ENCODE measurements around the gene RIPOR2. TPM values are rescaled to one million over a fixed set of nuclear protein-coding genes. Genes with fewer than 3 reads are reported as not detected.

The RIPOR2 gene
- total and polyA plus RNA-seq, 7 experiments from 2014 or later: 246 to 813 (median 532) TPM

- H3K36me3 Mint-ChIP-seq: peaks cover 32 to 81% (median 76%) of the 10 kb centered on the region in 5 donors
- DNase-seq: no peak
- H3K27ac Mint-ChIP-seq: peak overlapping the region; percentile 70 to 99 (median 94)
- no peak for ATAC-seq
- Histone ChIP-seq H3K36me3 (ENCODE audit: control insufficient read depth in 2 of 3, insufficient read depth in 3 of 3, low read length in 3 of 3) (peaks cover 3 to 42% (median 11%) of the 10 kb centered on the region in 3 experiments), H3K27ac (ENCODE audit: low read depth, low read length) (peak overlapping the region; percentile 74), H3K9me3 (ENCODE audit: control insufficient read depth in 2 of 3, low read length in 3 of 3) (no peaks in the 10 kb centered on the region), H3K4me3 (ENCODE audit: low read length) (no peak overlapping the region), H3K27me3 (ENCODE audit: control insufficient read depth in 2 of 2, insufficient read depth in 2 of 2, low read length in 2 of 2) (no peaks in the 10 kb centered on the region), H3K4me1 (ENCODE audit: control insufficient read depth in 2 of 2, insufficient read depth in 2 of 2, low read length in 2 of 2) (peaks cover 72 to 91% of the 10 kb centered on the region in 2 donors)
- H3K27me3 Mint-ChIP-seq: no peaks in the 10 kb centered on the region
- ChIA-PET CTCF (interaction anchor here (1.2 kb wide), 2 partner anchors 31 to 89 kb away, joined by 3 to 4 read pairs; no protein-coding TSS in a partner anchor), POLR2A (interaction anchor here (0.9 to 25.4 kb wide), 9 partner anchors 8 to 90 kb away, joined by 3 to 644 read pairs (median 6); partner anchors contain the start of gene RIPOR2)
- peaks cover 0 to 15% (median 3%) of the 10 kb centered on the region in 11 donors for H3K9me3 Mint-ChIP-seq
- intact Hi-C loops (cut with micrococcal nuclease): loop anchor here in 1 of 2 donors (2.0 kb wide), 2 partner anchors 15 to 45 kb away; no protein-coding TSS in a partner anchor
- H3K4me1 Mint-ChIP-seq: peaks cover 69 to 99% (median 96%) of the 10 kb centered on the region in 7 donors
- peak overlapping the region; percentile 29 to 97 (median 72) for H3K4me3 Mint-ChIP-seq
These were observed 33.9 kb downstream of the RIPOR2 start for GRCh38 chr6:24901698-24902328.

GRCh38 chr6:24900917-24901697 is 34.7 kb downstream of the RIPOR2 start:
- ChIA-PET POLR2A (interaction anchor here (0.9 to 25.4 kb wide), 8 partner anchors 9 to 94 kb away, joined by 3 to 644 read pairs (median 6); partner anchors contain the start of gene RIPOR2), CTCF (interaction anchor here (0.8 to 2.1 kb wide), 6 partner anchors 10 to 172 kb away, joined by 3 to 8 read pairs (median 4); no protein-coding TSS in a partner anchor)
- no peak for DNase-seq
- Histone ChIP-seq H3K9me3 (ENCODE audit: control insufficient read depth in 2 of 3, low read length in 3 of 3) (no peaks in the 10 kb centered on the region), H3K27me3 (ENCODE audit: control insufficient read depth in 2 of 2, insufficient read depth in 2 of 2, low read length in 2 of 2) (no peaks in the 10 kb centered on the region), H3K36me3 (ENCODE audit: control insufficient read depth in 2 of 3, insufficient read depth in 3 of 3, low read length in 3 of 3) (peaks cover 3 to 41% (median 11%) of the 10 kb centered on the region in 3 experiments), H3K4me3 (ENCODE audit: low read length) (no peak overlapping the region), H3K27ac (ENCODE audit: low read depth, low read length) (peak overlapping the region; percentile 74), H3K4me1 (ENCODE audit: control insufficient read depth in 2 of 2, insufficient read depth in 2 of 2, low read length in 2 of 2) (peaks cover 66 to 84% of the 10 kb centered on the region in 2 donors)
- peak overlapping the region; percentile 29 to 97 (median 72) for H3K4me3 Mint-ChIP-seq
- peaks cover 29 to 78% (median 73%) of the 10 kb centered on the region in 5 donors for H3K36me3 Mint-ChIP-seq
- peaks cover 0 to 15% (median 3%) of the 10 kb centered on the region in 11 donors for H3K9me3 Mint-ChIP-seq
- H3K27ac Mint-ChIP-seq: peak overlapping the region; percentile 70 to 99 (median 94)
- ATAC-seq: no peak
- H3K27me3 Mint-ChIP-seq: no peaks in the 10 kb centered on the region
- intact Hi-C loops (cut with micrococcal nuclease): loop anchor here (1.0 to 2.0 kb wide), 4 partner anchors 7 to 91 kb away; no protein-coding TSS in a partner anchor
- peaks cover 68 to 98% (median 95%) of the 10 kb centered on the region in 7 donors for H3K4me1 Mint-ChIP-seq

GRCh38 chr6:24899997-24900325 is 35.8 kb downstream of the RIPOR2 start:
- H3K27ac ChIP-seq (ENCODE audit: low read depth, low read length): peak overlapping the region; percentile 74
- peak in 5 of 9 donors; percentile 46 to 69 (median 61) for DNase-seq
- H3K4me1 ChIP-seq (ENCODE audit: control insufficient read depth in 2 of 2, insufficient read depth in 2 of 2, low read length in 2 of 2): peaks cover 57 to 78% of the 10 kb centered on the region in 2 donors
- Mint-ChIP-seq H3K27me3 (no peaks in the 10 kb centered on the region), H3K4me3 (peak overlapping the region; percentile 44 to 97 (median 71)), H3K27ac (peak overlapping the region; percentile 58 to 99 (median 91)), H3K36me3 (peaks cover 23 to 70% (median 68%) of the 10 kb centered on the region in 5 donors), H3K9me3 (peaks cover 0 to 15% (median 3%) of the 10 kb centered on the region in 11 donors), H3K4me1 (peaks cover 68 to 98% (median 92%) of the 10 kb centered on the region in 7 donors)
- POLR2A ChIA-PET: interaction anchor here (0.7 to 25.4 kb wide), 18 partner anchors 8 to 146 kb away, joined by 3 to 644 read pairs (median 6); partner anchors contain the start of gene RIPOR2
- H3K9me3 ChIP-seq (ENCODE audit: control insufficient read depth in 2 of 3, low read length in 3 of 3): no peaks in the 10 kb centered on the region
- peak overlapping the region; percentile 4 for H3K4me3 ChIP-seq (ENCODE audit: low read length)
- H3K27me3 ChIP-seq (ENCODE audit: control insufficient read depth in 2 of 2, insufficient read depth in 2 of 2, low read length in 2 of 2): no peaks in the 10 kb centered on the region
- ATAC-seq: peak; percentile 80
- CTCF ChIA-PET: interaction anchor here (0.8 to 2.7 kb wide), 11 partner anchors 11 to 173 kb away, joined by 3 to 9 read pairs (median 5); no protein-coding TSS in a partner anchor
- intact Hi-C loops (cut with micrococcal nuclease): loop anchor here (1.0 to 5.0 kb wide), 7 partner anchors 8 to 92 kb away; no protein-coding TSS in a partner anchor
- H3K36me3 ChIP-seq (ENCODE audit: control insufficient read depth in 2 of 3, insufficient read depth in 3 of 3, low read length in 3 of 3): peaks cover 3 to 30% (median 11%) of the 10 kb centered on the region in 3 experiments

GRCh38 chr6:24899136-24899996 is 36.4 kb downstream of the RIPOR2 start:
- POLR2A ChIA-PET: interaction anchor here (0.6 to 25.4 kb wide), 25 partner anchors 8 to 147 kb away, joined by 3 to 644 read pairs (median 5); partner anchors contain the start of gene RIPOR2
- Mint-ChIP-seq H3K27ac (peak overlapping the region; percentile 58 to 99 (median 91)), H3K27me3 (no peaks in the 10 kb centered on the region), H3K4me1 (peaks cover 68 to 98% (median 91%) of the 10 kb centered on the region in 7 donors), H3K9me3 (peaks cover 0 to 15% (median 3%) of the 10 kb centered on the region in 11 donors), H3K36me3 (peaks cover 22 to 69% (median 66%) of the 10 kb centered on the region in 5 donors), H3K4me3 (peak overlapping the region; percentile 44 to 97 (median 71))
- CTCF ChIA-PET: interaction anchor here (0.5 to 2.7 kb wide), 14 partner anchors 11 to 139 kb away, joined by 3 to 9 read pairs (median 4); no protein-coding TSS in a partner anchor
- Histone ChIP-seq H3K36me3 (ENCODE audit: control insufficient read depth in 2 of 3, insufficient read depth in 3 of 3, low read length in 3 of 3) (peaks cover 3 to 24% (median 8%) of the 10 kb centered on the region in 3 experiments), H3K9me3 (ENCODE audit: control insufficient read depth in 2 of 3, low read length in 3 of 3) (no peaks in the 10 kb centered on the region), H3K27me3 (ENCODE audit: control insufficient read depth in 2 of 2, insufficient read depth in 2 of 2, low read length in 2 of 2) (no peaks in the 10 kb centered on the region), H3K27ac (ENCODE audit: low read depth, low read length) (peak overlapping the region; percentile 74), H3K4me1 (ENCODE audit: control insufficient read depth in 2 of 2, insufficient read depth in 2 of 2, low read length in 2 of 2) (peaks cover 57 to 78% of the 10 kb centered on the region in 2 donors), H3K4me3 (ENCODE audit: low read length) (peak overlapping the region; percentile 4)
- intact Hi-C loops (cut with micrococcal nuclease): loop anchor here in 1 of 2 donors (1.0 to 5.0 kb wide), 3 partner anchors 8 to 33 kb away; no protein-coding TSS in a partner anchor
- ATAC-seq (peak; percentile 61), DNase-seq (peak in 7 of 9 donors; percentile 26 to 61 (median 46))

- H3K4me1 ChIP-seq (ENCODE audit: control insufficient read depth in 2 of 2, insufficient read depth in 2 of 2, low read length in 2 of 2): peaks cover 59 to 78% of the 10 kb centered on the region in 2 donors
- ATAC-seq (no peak), DNase-seq (no peak)
- peaks cover under 1 to 17% (median 6%) of the 10 kb centered on the region in 3 experiments for H3K36me3 ChIP-seq (ENCODE audit: control insufficient read depth in 2 of 3, insufficient read depth in 3 of 3, low read length in 3 of 3)
- Mint-ChIP-seq H3K4me1 (peaks cover 68 to 98% (median 91%) of the 10 kb centered on the region in 7 donors), H3K27me3 (no peaks in the 10 kb centered on the region), H3K36me3 (peaks cover 16 to 68% (median 63%) of the 10 kb centered on the region in 5 donors), H3K27ac (peak overlapping the region; percentile 58 to 99 (median 91)), H3K9me3 (peaks cover 0 to 8% (median 0%) of the 10 kb centered on the region in 11 donors), H3K4me3 (peak overlapping the region in 8 of 10 donors; percentile 1 to 97 (median 69))
- H3K9me3 ChIP-seq (ENCODE audit: control insufficient read depth in 2 of 3, low read length in 3 of 3): no peaks in the 10 kb centered on the region
- no peaks in the 10 kb centered on the region for H3K27me3 ChIP-seq (ENCODE audit: control insufficient read depth in 2 of 2, insufficient read depth in 2 of 2, low read length in 2 of 2)
- intact Hi-C loops (cut with micrococcal nuclease): loop anchor here in 1 of 2 donors (1.0 to 5.0 kb wide), 3 partner anchors 7 to 34 kb away; no protein-coding TSS in a partner anchor
- H3K4me3 ChIP-seq (ENCODE audit: low read length): no peak overlapping the region
- CTCF ChIA-PET: interaction anchor here (0.5 to 2.7 kb wide), 12 partner anchors 10 to 140 kb away, joined by 3 to 9 read pairs (median 3); no protein-coding TSS in a partner anchor
- peak overlapping the region; percentile 74 for H3K27ac ChIP-seq (ENCODE audit: low read depth, low read length)
- POLR2A ChIA-PET: interaction anchor here (0.6 to 25.4 kb wide), 21 partner anchors 10 to 148 kb away, joined by 3 to 644 read pairs (median 5); partner anchors contain the start of gene RIPOR2
These were observed 37.1 kb downstream of the RIPOR2 start for GRCh38 chr6:24898676-24899075.
